ENCODE measurements around the gene INHBB.

GRCh38 chr2:120326066-120326465 is 19.9 kb upstream of the INHBB start:
- TF ChIP-seq, protein P1, sequence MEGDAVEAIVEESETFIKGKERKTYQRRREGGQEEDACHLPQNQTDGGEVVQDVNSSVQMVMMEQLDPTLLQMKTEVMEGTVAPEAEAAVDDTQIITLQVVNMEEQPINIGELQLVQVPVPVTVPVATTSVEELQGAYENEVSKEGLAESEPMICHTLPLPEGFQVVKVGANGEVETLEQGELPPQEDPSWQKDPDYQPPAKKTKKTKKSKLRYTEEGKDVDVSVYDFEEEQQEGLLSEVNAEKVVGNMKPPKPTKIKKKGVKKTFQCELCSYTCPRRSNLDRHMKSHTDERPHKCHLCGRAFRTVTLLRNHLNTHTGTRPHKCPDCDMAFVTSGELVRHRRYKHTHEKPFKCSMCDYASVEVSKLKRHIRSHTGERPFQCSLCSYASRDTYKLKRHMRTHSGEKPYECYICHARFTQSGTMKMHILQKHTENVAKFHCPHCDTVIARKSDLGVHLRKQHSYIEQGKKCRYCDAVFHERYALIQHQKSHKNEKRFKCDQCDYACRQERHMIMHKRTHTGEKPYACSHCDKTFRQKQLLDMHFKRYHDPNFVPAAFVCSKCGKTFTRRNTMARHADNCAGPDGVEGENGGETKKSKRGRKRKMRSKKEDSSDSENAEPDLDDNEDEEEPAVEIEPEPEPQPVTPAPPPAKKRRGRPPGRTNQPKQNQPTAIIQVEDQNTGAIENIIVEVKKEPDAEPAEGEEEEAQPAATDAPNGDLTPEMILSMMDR (IDR thresholded peaks at IDR 0.05; ENCODE audit: low read length): no peak
- no peak for TF ChIP-seq EZH2 (IDR thresholded peaks at IDR 0.05; ENCODE audit: borderline replicate concordance, low read length)
